Measurements from ENCODE around the gene COMMD3. TPM values are rescaled to one million over a fixed set of nuclear protein-coding genes. Genes with fewer than 3 reads are reported as not detected.

COMMD3 gene
- total and polyA plus RNA-seq, 9 of the 15 experiments (the other 6 are each of a cell fraction or from before 2014, with no cell fraction given) = 50.7 to 217 (median 80.1) TPM

DNA sequence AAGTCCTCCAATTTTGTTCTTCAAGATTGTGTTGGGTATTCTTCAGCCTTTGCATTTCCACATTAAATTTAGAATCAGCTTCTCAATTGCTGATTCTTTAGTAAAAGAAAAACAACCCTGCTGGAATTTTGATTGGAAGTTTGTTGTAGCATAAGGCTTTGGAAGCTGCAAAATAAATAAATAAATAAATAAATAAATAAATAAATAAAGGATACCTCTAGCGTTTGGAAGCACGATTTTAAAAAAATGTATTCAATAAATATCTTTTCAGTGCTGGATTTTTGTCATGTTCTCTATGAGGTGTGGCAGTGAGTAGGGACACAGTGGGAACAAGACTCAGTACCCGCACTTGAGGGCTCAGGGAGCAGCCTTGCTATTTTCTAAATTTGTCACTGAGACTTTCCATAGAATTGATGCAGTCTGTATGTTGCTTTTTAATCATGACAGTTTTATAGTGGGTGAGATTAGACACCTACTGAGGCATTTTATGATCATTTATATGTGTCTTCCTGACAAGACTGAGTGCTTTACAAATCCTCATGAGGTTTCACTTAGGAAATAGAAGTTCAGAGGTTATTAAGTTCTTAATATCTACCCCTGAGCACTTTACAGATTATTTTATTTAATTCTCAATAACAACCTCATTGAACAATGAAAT, 22.3 kb upstream of the COMMD3 start (continued):
- TF ChIP-seq, protein P1, sequence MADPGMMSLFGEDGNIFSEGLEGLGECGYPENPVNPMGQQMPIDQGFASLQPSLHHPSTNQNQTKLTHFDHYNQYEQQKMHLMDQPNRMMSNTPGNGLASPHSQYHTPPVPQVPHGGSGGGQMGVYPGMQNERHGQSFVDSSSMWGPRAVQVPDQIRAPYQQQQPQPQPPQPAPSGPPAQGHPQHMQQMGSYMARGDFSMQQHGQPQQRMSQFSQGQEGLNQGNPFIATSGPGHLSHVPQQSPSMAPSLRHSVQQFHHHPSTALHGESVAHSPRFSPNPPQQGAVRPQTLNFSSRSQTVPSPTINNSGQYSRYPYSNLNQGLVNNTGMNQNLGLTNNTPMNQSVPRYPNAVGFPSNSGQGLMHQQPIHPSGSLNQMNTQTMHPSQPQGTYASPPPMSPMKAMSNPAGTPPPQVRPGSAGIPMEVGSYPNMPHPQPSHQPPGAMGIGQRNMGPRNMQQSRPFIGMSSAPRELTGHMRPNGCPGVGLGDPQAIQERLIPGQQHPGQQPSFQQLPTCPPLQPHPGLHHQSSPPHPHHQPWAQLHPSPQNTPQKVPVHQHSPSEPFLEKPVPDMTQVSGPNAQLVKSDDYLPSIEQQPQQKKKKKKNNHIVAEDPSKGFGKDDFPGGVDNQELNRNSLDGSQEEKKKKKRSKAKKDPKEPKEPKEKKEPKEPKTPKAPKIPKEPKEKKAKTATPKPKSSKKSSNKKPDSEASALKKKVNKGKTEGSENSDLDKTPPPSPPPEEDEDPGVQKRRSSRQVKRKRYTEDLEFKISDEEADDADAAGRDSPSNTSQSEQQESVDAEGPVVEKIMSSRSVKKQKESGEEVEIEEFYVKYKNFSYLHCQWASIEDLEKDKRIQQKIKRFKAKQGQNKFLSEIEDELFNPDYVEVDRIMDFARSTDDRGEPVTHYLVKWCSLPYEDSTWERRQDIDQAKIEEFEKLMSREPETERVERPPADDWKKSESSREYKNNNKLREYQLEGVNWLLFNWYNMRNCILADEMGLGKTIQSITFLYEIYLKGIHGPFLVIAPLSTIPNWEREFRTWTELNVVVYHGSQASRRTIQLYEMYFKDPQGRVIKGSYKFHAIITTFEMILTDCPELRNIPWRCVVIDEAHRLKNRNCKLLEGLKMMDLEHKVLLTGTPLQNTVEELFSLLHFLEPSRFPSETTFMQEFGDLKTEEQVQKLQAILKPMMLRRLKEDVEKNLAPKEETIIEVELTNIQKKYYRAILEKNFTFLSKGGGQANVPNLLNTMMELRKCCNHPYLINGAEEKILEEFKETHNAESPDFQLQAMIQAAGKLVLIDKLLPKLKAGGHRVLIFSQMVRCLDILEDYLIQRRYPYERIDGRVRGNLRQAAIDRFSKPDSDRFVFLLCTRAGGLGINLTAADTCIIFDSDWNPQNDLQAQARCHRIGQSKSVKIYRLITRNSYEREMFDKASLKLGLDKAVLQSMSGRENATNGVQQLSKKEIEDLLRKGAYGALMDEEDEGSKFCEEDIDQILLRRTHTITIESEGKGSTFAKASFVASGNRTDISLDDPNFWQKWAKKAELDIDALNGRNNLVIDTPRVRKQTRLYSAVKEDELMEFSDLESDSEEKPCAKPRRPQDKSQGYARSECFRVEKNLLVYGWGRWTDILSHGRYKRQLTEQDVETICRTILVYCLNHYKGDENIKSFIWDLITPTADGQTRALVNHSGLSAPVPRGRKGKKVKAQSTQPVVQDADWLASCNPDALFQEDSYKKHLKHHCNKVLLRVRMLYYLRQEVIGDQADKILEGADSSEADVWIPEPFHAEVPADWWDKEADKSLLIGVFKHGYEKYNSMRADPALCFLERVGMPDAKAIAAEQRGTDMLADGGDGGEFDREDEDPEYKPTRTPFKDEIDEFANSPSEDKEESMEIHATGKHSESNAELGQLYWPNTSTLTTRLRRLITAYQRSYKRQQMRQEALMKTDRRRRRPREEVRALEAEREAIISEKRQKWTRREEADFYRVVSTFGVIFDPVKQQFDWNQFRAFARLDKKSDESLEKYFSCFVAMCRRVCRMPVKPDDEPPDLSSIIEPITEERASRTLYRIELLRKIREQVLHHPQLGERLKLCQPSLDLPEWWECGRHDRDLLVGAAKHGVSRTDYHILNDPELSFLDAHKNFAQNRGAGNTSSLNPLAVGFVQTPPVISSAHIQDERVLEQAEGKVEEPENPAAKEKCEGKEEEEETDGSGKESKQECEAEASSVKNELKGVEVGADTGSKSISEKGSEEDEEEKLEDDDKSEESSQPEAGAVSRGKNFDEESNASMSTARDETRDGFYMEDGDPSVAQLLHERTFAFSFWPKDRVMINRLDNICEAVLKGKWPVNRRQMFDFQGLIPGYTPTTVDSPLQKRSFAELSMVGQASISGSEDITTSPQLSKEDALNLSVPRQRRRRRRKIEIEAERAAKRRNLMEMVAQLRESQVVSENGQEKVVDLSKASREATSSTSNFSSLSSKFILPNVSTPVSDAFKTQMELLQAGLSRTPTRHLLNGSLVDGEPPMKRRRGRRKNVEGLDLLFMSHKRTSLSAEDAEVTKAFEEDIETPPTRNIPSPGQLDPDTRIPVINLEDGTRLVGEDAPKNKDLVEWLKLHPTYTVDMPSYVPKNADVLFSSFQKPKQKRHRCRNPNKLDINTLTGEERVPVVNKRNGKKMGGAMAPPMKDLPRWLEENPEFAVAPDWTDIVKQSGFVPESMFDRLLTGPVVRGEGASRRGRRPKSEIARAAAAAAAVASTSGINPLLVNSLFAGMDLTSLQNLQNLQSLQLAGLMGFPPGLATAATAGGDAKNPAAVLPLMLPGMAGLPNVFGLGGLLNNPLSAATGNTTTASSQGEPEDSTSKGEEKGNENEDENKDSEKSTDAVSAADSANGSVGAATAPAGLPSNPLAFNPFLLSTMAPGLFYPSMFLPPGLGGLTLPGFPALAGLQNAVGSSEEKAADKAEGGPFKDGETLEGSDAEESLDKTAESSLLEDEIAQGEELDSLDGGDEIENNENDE (IDR thresholded peaks at IDR 0.05; ENCODE audit: low read depth, low read length) = no peak
- TF ChIP-seq MYC (IDR thresholded peaks at IDR 0.05; ENCODE audit: low read depth, low read length) = no peak
- no peak for TF ChIP-seq MYC (CRISPR knock-in tag; IDR thresholded peaks at IDR 0.05; ENCODE audit: borderline replicate concordance, low read depth)
- TF ChIP-seq BDP1 (IDR thresholded peaks at IDR 0.05; ENCODE audit: insufficient read depth, insufficient read length) = no peak

Measured in K562 (cell line).